ENCODE measurements around the gene ZMIZ1.

The ZMIZ1 gene

DNA sequence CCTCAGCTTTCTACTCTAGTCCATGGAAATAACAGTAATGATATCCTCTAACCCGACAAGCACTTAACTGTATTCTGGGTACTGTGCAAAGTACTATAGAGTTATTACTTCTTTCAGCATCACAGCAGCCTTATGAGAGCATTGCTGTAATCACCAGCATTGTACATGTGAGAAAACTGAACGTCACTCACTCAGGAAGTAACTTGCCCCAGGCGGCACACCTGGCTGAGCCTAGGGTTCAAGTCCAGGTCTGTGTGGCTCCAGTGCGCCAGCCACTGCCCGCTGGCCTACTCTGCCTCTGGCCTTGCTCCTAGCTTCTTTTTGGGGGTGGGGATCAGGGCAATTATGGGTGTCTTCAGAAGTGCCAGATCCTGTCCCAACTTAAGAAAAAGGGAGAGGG lies 50.5 kb downstream of the ZMIZ1 start:
- no peak for DNase-seq (ENCODE audit: low read depth in 2 of 2)

DNA sequence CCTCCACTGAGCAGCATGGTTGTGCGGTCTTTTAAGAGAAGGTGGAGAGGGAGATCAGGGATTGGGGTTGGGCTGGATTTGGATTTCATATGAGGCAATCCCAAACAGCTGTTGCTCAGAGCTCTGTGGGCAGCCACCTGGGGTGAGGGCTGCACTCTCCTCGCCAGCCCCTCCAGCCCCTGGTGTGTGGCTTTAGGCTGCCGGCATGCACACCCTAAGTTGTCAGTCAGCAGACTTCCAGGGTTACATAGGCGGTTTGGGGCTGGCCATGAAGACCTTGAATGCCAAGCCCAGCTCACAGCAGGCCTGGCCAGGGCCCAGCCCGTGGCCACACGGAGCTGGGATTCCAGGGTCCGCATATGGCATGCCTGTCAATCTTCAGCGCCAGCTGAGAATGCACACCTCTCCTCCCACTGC lies 54.8 kb downstream of the ZMIZ1 start:
- DNase-seq (ENCODE audit: low read depth in 2 of 2): no peak

DNA sequence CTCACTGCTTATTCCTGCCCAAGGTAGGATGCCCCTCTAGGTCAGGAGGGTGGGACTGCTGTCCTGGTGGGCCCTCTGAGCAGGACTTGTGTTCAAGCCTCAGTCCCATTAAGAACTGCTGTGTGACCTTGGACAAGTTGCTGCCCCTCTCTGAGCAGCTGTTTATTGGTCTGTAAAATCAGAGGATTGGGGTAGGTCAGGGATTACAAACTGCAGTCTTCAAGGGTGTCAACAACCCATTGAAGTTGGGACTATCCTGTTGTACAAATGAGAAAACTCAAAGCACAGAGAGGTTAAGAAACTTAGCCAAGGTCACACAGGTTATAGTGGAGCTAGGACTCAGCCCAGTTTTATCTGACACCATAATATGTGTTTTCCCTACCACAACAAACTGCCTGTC lies 55.3 kb downstream of the ZMIZ1 start:
- DNase-seq (ENCODE audit: low read depth in 2 of 2): no peak

DNA sequence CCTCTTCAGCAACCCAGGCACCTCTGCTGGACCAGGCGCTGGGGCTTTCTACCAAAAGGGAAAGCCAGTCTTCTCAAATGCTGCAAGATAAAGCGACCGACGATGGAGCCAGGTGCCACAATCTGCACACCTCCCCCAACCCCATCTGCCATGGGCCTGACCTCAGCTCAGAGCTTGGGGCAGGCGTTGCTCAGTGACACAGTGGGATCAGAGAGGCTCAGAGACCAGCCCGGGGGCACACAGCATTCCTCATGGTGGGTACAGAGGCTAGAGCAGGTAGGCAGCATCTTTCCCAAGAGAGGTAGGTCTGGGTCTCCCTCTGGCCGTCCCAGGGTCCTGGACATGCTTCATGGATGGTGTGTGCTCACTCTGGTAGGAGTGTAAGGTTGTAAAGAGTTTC lies 56.3 kb downstream of the ZMIZ1 start:
- no peak for DNase-seq (ENCODE audit: low read depth in 2 of 2)

DNA sequence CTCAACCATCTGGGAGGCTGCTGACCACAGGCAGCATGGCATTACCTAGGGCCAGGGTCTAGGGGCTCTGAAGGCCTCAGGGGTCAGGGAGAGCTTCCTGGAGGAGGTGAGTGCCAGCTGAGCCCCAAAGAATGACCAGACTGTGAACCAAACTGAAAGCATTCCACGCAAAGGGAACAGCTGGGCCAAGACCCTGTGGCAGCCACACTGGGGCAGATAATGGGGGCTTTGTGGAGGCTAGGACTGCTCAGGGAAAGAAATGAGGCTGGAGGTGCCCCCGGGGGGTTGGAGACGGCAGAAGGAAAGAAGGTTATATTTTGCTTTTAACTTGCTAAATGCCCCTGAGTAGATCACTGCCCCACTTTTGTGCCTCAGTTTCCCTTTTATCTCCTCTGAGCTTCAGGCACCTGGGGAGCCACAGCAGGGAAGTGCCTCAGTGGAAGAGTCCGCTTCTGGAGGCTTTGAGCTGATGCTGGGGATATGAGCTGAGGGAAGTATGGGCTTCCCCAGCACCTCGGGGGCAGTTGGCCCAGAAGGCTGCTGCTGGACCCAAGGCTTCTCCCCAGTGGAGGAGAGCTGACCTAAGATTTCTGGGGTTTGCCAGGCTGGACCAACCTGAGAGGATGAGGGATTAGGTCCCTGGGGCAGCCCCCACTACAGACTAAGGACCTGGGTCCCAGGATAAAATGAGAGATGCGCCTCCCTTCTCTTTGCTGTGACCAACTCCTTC lies 57.8 kb downstream of the ZMIZ1 start:
- no peak for DNase-seq (ENCODE audit: low read depth in 2 of 2)

DNA sequence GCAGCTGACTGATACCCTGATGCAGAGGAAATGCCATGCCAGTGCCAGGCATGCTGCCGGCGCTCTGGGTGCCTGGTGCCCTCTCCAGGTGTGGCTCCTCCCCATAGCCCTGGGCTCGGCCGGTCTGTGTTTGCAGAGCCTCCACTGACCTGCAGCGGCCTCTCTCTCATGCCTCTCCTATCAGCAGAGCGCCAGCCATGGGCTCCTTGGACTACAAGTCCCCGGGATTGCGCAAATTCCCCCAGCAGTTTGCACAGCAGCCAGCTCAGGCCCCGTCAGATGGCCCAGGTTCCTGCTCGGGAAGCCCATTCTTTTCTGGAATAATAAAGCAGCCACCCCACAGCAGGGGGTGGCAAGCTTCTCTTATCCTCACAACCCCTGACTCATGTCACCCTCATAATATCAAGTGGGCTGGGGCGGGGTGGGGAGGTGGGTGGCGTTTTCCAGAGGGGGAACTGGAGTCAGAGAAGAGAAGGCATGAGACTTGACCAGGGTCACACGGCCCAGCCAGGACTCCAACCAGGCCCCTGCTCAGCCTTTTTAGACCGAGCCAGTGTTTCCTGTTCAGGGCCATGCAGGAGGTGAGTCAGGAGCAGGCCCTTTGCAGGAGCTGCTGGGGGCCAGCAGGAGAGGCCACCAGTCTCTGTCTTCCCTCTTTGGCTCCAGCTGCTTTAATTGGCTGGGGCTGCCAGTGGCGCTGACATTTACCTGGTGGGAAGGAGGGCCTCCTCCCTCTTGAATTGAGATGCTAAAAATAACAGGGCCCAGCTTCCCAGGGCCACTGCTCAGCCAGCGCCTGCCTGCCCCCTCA lies 58.6 kb downstream of the ZMIZ1 start:
- no peak for DNase-seq (ENCODE audit: low read depth in 2 of 2)

DNA sequence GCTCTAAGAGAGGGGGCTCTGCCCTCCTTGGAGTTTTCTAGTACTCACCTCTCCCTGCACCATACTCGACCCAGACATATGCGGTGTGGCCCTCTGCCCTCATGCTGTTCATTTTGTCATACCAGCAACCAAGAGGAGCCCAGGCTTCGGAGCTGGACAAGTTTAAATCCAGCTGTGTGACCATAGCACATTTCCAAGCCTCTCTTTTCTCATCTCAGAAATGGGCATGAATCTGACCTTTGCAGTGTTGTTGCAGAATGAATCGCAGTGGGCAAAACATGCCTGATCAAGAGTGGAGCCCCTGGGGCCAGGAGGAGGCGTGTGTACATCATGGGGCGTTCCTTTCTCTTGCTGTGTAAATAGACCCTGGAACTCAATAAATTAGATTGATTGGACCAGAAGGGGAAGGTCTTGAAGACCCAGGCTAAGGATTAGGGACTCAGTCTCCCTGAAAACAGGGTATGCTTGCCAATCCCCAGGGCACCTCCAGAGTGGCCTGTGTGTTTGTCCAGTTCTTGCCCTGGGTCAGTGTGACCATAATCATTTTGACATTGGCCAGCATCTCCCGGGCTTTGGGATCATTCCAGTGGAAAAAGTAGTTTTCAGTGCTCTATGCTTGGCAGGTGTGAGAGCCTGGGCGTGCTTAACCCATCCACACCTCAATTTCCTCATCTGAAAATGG lies 59.6 kb downstream of the ZMIZ1 start:
- DNase-seq (ENCODE audit: low read depth in 2 of 2): no peak

DNA sequence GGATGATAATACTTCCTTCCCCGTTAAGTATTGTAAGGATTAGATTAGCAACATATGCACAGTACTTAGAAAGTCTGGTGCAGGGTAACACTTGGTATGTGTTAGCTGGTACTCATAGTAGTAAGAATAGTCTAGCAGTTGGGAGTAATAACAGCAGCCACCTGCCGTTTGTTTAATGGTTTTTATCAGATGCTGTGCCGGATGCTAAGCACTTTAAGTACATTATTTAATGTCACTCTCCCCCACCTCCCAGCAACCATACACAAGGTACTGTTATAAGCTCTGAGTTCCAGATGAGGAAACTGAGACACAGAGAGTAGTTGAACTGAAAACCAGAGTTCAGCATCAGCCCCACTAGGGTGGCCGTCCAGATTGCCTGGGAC lies 60.1 kb downstream of the ZMIZ1 start:
- DNase-seq (ENCODE audit: low read depth in 2 of 2): no peak

DNA sequence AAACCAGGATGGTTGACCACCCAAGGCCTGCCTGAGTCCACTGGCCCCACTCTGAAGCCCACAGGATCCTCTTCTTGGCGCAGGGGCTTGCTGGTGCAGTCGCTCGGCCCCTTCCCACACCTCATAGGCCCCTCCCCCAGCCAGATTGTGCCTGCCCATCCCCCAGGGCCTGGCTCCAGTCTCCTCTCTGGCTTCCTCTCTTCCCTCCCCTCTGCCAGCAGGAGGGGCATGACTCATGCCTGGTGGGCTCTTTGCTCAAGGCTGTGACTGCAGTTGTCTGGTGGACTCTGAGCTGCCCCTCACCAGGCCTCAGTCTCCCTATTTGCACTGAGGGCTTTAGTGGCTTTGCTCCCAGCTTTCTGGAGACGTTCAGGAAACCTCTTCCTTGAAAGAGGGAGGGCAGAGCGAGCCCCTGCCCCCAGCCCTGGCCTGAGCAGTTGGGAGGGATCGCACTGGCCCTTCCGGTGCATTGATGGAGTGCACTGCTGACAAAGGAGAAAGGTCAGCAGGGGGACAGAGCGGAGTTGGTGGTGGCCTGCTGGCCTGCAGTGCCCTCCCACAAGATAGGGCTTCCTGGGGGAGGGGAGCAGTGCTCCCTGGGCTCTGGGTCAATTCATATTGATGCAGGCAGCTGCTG lies 60.7 kb downstream of the ZMIZ1 start:
- no peak for DNase-seq (ENCODE audit: low read depth in 2 of 2)

DNA sequence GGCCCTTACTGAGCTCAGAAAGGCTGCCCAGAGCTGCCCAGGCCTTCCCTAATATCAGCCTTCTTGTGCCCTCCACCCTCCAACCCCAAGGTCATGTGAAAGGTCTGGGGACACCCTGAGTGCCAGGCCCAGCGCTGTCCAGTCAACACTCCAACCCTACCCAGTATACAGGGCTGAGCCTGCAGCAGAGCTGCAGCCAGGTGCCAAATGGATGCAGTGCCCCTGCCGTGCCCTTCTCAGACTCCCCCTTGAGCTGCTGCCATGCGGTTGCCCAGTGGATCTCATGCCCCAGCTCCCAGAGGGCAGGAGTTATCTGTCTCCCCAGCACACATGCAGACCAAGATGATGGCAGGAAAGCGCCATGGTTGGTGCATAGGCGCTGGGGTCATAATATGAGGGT lies 61.5 kb downstream of the ZMIZ1 start:
- DNase-seq (ENCODE audit: low read depth in 2 of 2): no peak

DNA sequence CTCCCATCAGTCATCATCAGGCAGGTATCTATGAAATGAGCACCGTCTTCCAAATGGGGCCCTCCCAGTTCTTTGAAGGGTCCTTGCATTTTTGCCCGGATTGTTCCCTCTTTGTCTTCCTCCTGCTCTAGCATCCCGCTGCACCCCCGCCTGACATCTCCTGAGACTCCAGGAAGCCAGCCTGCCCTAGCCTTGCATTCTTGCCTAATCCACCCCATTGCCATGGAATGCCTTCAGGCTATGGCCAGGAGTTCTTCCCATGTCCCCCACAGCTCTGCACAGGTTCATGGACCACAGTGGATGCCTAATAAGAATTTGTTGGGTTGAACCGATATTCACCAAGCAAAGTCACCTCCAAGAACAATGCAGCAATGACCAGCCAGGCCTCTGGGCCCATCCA lies 62.1 kb downstream of the ZMIZ1 start:
- DNase-seq (ENCODE audit: low read depth in 2 of 2): no peak

DNA sequence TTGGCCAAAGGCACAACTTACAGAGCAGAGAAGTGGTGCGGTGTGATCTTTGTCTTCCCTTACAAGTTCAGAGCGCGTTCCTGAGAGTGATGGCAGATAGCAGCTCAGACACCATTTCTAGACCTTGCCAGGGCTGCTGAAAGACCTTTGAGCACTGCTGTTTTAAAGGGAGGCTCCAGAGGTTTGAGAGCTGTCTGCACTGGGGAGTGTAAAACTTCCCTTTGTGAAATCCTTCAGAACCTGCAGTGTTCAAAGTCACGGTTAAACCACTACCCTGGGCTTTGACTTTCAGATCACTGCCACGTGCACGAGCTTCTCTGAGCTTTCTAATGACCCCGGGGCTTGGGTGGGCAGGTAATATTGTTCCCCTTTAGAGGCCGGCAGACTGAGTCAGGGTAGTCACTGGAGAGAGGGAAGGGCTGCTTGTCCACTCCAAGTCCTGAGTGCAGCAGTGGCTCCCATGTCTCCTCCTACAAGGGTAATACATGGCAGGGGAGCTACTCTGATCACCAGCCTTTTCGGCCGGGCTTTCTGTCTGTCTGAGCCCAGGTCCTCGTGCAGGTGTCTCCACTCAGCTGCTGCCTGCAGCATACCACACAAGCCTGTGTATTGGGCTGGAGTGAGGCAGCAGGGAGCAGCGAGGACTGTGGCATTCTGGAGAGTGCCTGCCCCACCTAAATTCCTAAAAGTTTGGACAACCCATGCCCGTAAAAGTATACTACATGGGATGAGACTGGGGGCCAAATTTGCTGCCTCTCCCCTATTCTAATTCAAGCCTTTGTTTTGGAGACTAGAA lies 63.3 kb downstream of the ZMIZ1 start:
- no peak for DNase-seq (ENCODE audit: low read depth in 2 of 2)

DNA sequence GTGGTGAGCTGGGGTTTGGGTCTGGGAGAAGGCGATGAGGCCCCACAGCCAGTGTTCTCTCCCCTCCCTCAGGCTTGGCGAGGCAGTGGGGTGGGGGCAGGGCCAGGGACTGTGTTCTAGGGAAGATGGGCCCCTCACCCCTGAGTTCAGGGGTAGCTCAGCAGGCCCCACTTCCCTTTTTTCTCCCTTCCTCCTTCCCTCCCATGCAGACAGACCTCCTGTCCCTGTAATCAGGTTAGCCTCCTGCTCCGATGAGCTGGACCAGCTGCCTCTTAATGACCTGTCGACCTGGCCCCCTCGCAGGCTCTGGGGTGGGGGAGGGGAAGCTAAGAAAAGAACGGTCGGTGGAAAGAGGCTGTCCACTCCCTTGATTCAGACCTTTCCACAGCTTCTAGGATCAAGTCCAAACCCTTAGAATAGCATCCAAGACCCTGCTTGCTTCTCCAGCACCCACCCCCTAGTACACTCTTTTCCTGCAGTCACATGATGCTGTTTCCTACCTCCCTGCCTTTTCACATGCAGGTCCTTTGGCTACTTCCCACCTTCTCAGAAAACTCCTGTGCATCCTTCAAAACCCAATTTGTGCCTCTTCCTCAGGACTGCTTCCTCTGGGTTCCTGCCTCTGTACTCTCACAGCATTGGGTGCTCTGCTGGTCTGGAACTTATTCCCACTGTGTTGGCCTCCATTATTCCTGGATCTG lies 64.1 kb downstream of the ZMIZ1 start:
- no peak for DNase-seq (ENCODE audit: low read depth in 2 of 2)

DNA sequence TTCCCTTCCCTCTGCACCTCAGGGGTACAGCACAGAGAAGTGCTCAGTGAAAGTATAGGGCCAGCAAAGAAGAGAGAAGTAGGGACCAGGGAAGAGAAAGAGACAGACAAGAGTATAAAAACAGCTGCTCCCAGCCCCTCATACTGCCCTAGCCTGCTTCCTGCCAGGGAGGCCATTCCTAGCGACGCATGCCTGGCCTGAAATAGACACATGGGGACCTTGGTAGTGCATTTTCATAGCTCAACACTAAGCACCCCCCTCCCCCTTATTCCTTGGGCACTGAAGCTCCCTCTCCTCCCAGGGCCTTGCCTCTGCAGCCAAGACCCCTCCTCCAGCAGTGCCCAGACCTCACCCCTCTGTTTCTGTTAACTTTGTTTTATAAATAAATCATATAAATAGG lies 64.7 kb downstream of the ZMIZ1 start:
- DNase-seq (ENCODE audit: low read depth in 2 of 2): no peak

DNA sequence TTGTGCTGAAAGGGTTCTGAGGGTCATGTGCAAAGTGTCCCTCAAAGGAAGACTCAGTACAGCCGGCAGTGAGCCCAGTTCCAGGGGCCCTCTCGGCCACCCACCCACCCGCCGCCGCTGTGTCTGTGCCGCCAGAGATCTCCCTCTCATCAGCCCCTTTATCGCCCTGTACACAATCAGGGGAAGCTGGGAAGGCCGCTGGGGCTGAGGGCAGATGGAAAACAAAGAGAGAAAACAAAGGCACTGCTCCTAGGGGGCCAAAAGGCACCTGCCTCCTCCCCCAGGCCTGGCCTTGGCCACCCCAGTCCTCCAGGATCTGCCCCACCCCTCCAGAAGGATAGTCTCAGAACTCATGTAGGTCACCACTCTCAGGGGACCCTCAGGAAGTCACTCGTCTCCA lies 67.0 kb downstream of the ZMIZ1 start:
- no peak for DNase-seq (ENCODE audit: low read depth in 2 of 2)

DNA sequence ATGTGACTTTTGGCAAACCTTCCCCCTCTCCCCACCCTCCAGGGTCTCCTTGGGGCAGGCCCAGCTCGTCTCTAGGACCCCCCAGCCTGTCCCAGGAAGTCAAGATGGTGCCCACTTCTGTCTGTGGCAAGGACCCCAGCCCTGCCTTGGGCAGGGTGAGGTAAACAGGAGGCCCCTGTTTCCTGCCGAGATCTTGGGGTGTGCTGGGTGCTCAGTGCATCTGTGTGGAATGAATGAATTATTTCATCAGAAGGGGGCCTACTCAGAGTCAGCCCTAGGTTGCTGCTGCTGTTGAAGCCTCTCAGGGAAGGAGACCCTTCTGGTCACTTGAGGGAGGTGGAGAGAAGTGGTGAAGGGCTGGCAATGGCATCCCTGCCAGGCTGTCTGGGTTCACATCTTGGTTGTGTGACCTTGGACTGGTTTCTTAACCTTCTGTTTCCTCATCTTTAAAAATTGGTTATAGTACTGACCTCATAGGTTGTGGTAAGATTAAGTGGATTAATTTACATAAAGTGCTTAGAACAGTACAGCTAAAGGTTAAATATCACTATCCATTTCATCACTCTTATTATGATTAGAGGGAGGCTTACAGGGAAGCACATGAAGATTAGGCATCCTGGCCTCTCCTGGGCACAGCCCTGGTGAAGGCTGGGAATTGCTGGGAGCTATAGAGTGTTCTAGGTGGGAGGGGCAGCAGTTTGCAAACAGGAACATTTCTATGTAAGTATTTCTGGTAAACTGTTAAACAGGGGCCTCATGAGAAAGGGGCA lies 67.7 kb downstream of the ZMIZ1 start:
- no peak for DNase-seq (ENCODE audit: low read depth in 2 of 2)

DNA sequence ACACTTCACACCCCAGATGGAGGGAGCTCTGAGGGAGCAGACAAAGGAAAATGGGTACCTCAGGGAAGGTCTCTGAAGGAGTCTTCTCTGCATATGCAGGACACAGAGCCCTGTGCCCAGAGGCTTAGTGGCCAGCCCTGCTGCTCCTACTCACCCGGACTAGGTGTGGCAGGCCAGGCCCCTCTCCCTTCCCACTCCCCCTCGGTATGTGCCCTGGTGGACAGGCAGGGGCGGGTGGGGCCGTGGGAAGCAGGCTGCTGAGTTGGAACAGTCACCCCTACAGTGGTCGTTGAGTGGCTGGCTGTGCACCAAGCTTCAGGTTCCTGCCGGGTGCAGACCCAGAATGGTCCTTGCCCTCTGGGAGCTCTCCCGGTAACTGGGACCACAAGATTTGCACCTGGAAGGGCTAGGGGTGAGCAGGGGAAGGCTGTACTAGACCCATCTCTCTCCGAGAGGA lies 68.6 kb downstream of the ZMIZ1 start:
- no peak for DNase-seq (ENCODE audit: low read depth in 2 of 2)

DNA sequence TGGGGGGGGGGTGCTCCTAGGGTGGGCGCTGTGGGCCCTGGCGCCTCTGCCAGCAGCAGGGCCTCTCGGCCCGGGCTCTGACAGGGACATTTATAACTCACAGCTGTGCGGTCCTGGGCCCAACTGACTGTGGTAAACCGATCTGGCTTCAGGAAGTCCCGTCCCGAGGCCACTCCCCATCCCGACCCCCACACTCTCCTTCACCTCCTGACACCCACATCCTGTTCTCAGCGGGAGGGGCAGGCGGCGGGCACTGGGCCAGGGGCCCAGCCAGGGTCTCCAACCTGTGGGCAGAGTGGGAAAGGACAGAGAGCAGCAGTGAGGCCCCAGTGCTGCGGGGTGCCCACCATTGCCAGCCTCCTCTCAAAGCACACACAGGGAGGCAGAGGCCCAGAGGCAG lies 69.1 kb downstream of the ZMIZ1 start:
- DNase-seq (ENCODE audit: low read depth in 2 of 2): peak; percentile 13 to 14

DNA sequence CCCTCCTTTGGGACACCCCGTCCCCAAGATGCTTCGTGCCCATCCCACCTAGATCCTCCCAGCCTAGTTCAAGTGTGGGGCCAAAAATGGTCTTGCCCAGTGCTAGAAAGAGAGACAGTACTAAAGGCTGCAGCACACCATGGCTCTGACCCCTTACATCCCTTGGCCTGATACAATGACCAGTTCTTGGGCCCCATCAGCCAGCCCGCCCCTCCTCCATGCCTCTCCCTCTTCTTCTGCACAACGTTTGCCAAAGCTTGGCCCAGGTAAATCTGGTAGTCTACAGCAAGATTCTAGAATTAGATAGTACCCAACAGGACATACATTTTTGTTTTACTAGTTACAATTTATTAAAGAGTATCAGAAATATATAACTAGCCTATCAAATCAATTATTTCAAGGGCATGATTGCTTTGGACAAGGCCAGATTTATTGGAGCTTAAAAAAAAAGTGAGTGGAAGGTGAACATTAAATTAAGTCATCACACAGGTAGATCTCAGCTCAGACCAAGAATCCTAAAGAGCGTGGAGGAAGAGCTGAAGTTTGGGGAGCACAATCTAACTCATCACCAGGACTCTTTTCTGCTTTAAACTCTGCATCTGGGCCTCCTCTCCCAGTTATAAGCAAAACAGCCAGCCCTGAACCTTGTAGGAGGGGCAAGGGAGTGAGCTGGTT lies 69.8 kb downstream of the ZMIZ1 start:
- DNase-seq (ENCODE audit: low read depth in 2 of 2): no peak
